ENCODE measurements around the gene HOGA1. TPM values are rescaled to one million over a fixed set of nuclear protein-coding genes. Genes with fewer than 3 reads are reported as not detected.
A peak's percentile ranks its signal among the peaks of the same experiment; 100 is the strongest.

The HOGA1 gene
- total and polyA plus RNA-seq, 2 of the 13 experiments (the other 11 are each of a cell fraction or from before 2014, with no cell fraction given), result 7.6 to 19.5 TPM

DNA sequence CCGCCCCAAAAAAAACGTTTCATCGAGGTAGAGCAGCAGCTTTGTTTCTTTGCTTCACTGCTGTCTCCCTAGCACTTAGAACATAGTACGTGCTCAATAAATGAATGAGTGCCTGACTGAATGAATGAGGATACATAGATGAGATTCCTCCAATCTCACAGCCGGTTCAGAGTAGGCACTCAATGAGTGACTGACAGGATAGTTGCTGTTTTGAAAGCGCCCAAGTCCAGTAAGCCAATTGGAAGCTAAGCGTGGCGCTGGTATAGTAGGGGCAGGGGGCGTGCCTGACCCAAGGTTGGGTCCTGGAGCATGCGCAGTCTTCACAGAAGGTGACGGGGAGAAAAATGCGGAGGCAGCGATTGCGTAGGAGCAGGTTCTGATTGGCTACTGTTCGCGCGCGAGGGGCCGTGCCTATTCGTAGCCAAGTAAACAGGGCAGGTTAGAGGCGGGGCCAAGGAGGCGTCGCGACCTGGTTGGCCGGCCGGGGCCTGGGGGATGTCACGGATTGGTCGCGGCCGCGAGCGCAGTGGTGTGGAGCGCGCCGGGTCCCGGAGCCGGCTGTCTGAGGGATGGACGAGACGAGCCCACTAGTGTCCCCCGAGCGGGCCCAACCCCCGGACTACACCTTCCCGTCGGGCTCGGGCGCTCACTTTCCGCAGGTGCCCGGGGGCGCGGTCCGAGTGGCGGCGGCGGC is 56.1 kb downstream of the HOGA1 start, which contains the start of gene PI4K2A (continued):
- TF ChIP-seq, protein P1, sequence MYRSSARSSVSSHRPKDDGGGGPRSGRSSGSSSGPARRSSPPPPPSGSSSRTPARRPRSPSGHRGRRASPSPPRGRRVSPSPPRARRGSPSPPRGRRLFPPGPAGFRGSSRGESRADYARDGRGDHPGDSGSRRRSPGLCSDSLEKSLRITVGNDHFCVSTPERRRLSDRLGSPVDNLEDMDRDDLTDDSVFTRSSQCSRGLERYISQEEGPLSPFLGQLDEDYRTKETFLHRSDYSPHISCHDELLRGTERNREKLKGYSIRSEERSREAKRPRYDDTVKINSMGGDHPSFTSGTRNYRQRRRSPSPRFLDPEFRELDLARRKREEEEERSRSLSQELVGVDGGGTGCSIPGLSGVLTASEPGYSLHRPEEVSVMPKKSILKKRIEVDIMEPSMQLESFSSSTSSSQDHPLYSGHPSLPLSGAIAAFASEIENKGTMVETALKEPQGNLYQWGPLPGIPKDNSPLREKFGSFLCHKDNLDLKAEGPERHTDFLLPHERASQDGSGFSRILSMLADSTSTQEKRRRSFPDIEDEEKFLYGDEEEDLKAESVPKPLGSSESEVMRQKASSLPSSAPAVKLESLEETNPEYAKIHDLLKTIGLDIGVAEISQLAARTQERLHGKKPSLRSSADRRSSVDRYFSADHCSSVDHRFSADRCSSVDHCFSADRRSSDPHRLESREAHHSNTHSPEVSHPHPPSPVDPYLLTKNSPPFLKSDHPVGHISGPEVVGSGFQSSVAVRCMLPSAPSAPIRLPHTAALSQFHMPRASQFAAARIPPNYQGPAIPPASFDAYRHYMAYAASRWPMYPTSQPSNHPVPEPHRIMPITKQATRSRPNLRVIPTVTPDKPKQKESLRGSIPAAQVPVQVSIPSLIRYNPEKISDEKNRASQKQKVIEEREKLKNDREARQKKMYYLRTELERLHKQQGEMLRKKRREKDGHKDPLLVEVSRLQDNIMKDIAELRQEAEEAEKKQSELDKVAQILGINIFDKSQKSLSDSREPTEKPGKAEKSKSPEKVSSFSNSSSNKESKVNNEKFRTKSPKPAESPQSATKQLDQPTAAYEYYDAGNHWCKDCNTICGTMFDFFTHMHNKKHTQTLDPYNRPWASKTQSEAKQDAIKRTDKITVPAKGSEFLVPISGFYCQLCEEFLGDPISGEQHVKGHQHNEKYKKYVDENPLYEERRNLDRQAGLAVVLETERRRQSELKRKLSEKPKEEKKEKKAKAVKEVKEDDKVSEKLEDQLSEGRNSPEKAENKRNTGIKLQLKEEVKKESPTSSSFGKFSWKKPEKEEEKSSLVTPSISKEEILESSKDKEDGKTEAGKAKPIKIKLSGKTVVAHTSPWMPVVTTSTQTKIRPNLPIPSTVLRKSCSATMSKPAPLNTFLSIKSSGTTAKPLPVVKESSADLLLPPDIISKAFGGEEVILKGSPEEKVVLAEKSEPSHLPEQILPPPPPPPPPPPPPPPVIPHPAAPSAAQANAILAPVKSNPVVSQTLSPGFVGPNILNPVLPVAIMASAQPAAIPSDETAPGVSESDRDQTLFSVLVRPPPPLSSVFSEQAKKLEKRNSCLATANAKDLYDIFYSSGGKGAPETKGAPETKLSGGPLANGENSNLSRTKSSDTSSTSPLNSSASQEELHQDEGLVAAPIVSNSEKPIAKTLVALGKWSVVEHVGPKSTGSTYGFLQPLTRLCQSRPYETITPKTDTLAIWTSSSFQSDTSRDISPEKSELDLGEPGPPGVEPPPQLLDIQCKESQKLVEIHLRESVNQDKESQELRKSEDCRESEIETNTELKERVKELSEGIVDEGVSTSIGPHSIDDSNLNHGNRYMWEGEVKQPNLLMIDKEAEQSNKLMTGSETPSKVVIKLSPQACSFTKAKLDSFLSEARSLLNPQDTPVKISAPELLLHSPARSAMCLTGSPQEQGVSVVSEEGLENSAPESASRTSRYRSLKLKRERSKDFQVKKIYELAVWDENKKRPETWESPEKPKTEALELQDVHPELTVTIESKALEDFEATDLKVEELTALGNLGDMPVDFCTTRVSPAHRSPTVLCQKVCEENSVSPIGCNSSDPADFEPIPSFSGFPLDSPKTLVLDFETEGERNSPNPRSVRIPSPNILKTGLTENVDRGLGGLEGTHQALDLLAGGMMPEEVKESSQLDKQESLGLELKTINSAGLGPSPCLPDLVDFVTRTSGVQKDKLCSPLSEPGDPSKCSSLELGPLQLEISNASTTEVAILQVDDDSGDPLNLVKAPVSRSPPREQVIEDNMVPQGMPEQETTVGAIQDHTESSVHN (CRISPR knock-in tag; IDR thresholded peaks at IDR 0.05), result no peak
- TF ChIP-seq, protein P2, sequence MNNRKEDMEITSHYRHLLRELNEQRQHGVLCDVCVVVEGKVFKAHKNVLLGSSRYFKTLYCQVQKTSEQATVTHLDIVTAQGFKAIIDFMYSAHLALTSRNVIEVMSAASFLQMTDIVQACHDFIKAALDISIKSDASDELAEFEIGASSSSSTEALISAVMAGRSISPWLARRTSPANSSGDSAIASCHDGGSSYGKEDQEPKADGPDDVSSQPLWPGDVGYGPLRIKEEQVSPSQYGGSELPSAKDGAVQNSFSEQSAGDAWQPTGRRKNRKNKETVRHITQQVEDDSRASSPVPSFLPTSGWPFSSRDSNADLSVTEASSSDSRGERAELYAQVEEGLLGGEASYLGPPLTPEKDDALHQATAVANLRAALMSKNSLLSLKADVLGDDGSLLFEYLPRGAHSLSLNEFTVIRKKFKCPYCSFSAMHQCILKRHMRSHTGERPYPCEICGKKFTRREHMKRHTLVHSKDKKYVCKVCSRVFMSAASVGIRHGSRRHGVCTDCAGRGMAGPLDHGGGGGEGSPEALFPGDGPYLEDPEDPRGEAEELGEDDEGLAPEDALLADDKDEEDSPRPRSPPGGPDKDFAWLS (CRISPR knock-in tag; IDR thresholded peaks at IDR 0.05; ENCODE audit: borderline replicate concordance), result no peak
- TF ChIP-seq, protein P3, sequence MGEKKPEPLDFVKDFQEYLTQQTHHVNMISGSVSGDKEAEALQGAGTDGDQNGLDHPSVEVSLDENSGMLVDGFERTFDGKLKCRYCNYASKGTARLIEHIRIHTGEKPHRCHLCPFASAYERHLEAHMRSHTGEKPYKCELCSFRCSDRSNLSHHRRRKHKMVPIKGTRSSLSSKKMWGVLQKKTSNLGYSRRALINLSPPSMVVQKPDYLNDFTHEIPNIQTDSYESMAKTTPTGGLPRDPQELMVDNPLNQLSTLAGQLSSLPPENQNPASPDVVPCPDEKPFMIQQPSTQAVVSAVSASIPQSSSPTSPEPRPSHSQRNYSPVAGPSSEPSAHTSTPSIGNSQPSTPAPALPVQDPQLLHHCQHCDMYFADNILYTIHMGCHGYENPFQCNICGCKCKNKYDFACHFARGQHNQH (CRISPR knock-in tag; IDR thresholded peaks at IDR 0.05), result peak; percentile 59
- no peak for TF ChIP-seq RELA (CRISPR knock-in tag; IDR thresholded peaks at IDR 0.05)
- TF ChIP-seq CBX2 (IDR thresholded peaks at IDR 0.05; ENCODE audit: low read depth, low read length), result no peak
- TF ChIP-seq CBX2 (CRISPR knock-in tag; IDR thresholded peaks at IDR 0.05; ENCODE audit: low read depth), result no peak
- no peak for TF ChIP-seq SSRP1 (CRISPR knock-in tag; IDR thresholded peaks at IDR 0.05)
- no peak for TF ChIP-seq ZNF326 (CRISPR knock-in tag; IDR thresholded peaks at IDR 0.05; ENCODE audit: borderline replicate concordance)
- peak; percentile 41 for TF ChIP-seq XRCC5 (optimal IDR thresholded peaks at IDR 0.05; ENCODE audit: low read length)
- TF ChIP-seq KLF13 (CRISPR knock-in tag; IDR thresholded peaks at IDR 0.05), result no peak
- TF ChIP-seq, protein P4, sequence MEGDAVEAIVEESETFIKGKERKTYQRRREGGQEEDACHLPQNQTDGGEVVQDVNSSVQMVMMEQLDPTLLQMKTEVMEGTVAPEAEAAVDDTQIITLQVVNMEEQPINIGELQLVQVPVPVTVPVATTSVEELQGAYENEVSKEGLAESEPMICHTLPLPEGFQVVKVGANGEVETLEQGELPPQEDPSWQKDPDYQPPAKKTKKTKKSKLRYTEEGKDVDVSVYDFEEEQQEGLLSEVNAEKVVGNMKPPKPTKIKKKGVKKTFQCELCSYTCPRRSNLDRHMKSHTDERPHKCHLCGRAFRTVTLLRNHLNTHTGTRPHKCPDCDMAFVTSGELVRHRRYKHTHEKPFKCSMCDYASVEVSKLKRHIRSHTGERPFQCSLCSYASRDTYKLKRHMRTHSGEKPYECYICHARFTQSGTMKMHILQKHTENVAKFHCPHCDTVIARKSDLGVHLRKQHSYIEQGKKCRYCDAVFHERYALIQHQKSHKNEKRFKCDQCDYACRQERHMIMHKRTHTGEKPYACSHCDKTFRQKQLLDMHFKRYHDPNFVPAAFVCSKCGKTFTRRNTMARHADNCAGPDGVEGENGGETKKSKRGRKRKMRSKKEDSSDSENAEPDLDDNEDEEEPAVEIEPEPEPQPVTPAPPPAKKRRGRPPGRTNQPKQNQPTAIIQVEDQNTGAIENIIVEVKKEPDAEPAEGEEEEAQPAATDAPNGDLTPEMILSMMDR (CRISPR knock-in tag; IDR thresholded peaks at IDR 0.05), result no peak; the same call in 1 of the 2 replicates
- TF ChIP-seq KLF15 (CRISPR knock-in tag; IDR thresholded peaks at IDR 0.05; ENCODE audit: borderline replicate concordance), result no peak
- TF ChIP-seq ZNF12 (CRISPR knock-in tag; IDR thresholded peaks at IDR 0.05), result no peak

Data from HepG2 (cell line).